ENCODE data around the gene PKM.

The PKM gene

GRCh38 chr15:72207558-72208085, 23.4 kb downstream of the PKM start:
- TF ChIP-seq CTCF (conservative IDR thresholded peaks at IDR 0.05; ENCODE audit: low read depth, low read length): no peak
- H3K4me1 ChIP-seq (ENCODE audit: low read depth, poor library complexity, severe bottlenecking): peaks cover 43% of the 10 kb centered on the region
- peaks cover 21% of the 10 kb centered on the region for H4K20me1 ChIP-seq (ENCODE audit: insufficient read depth)
- H3K9ac ChIP-seq: no peak overlapping the region
- H3K4me3 ChIP-seq (IDR thresholded peaks at IDR 0.05; ENCODE audit: insufficient read depth, low read depth, low read length): no peak overlapping the region
- H3K27ac ChIP-seq: no peak overlapping the region
- H2AFZ ChIP-seq (ENCODE audit: low read depth): no peak overlapping the region
- peaks cover 67% of the 10 kb centered on the region for H3K36me3 ChIP-seq (ENCODE audit: insufficient read depth)
- H3K27me3 ChIP-seq (ENCODE audit: insufficient read depth, low read depth): no peaks in the 10 kb centered on the region
- H3K79me2 ChIP-seq (ENCODE audit: insufficient read depth, low read depth): peaks cover 20% of the 10 kb centered on the region
- no peak overlapping the region for H3K4me2 ChIP-seq

- Histone ChIP-seq H3K9ac (no peak overlapping the region), H3K27me3 (ENCODE audit: insufficient read depth, low read depth) (no peaks in the 10 kb centered on the region), H3K36me3 (ENCODE audit: insufficient read depth) (peaks cover 67% of the 10 kb centered on the region), H4K20me1 (ENCODE audit: insufficient read depth) (peaks cover 16% of the 10 kb centered on the region; the same call in 1 of the 2 replicates), H3K4me3 (IDR thresholded peaks at IDR 0.05; ENCODE audit: insufficient read depth, low read depth, low read length) (no peak overlapping the region), H3K27ac (no peak overlapping the region), H3K4me1 (ENCODE audit: low read depth, poor library complexity, severe bottlenecking) (peaks cover 53% of the 10 kb centered on the region), H3K79me2 (ENCODE audit: insufficient read depth, low read depth) (peaks cover 10% of the 10 kb centered on the region; the same call in 1 of the 2 replicates), H3K4me2 (no peak overlapping the region), H2AFZ (ENCODE audit: low read depth) (no peak overlapping the region)
- no peak for TF ChIP-seq CTCF (conservative IDR thresholded peaks at IDR 0.05; ENCODE audit: low read depth, low read length)
Measured at GRCh38 chr15:72206677-72207000, 24.4 kb downstream of the PKM start.

GRCh38 chr15:72205896-72206676, 24.9 kb downstream of the PKM start:
- no peak overlapping the region; the same call in 1 of the 2 replicates for H3K27ac ChIP-seq
- H4K20me1 ChIP-seq (ENCODE audit: insufficient read depth): peaks cover 16% of the 10 kb centered on the region; the same call in 1 of the 2 replicates
- H3K27me3 ChIP-seq (ENCODE audit: insufficient read depth, low read depth): no peaks in the 10 kb centered on the region
- H3K4me2 ChIP-seq: no peak overlapping the region
- no peak overlapping the region for H2AFZ ChIP-seq (ENCODE audit: low read depth)
- H3K9ac ChIP-seq: no peak overlapping the region
- no peak overlapping the region for H3K4me3 ChIP-seq (IDR thresholded peaks at IDR 0.05; ENCODE audit: insufficient read depth, low read depth, low read length)
- peaks cover 58% of the 10 kb centered on the region for H3K4me1 ChIP-seq (ENCODE audit: low read depth, poor library complexity, severe bottlenecking)
- peaks cover 64% of the 10 kb centered on the region for H3K36me3 ChIP-seq (ENCODE audit: insufficient read depth)
- peaks cover 5% of the 10 kb centered on the region; the same call in 1 of the 2 replicates for H3K79me2 ChIP-seq (ENCODE audit: insufficient read depth, low read depth)
- no peak for TF ChIP-seq CTCF (conservative IDR thresholded peaks at IDR 0.05; ENCODE audit: low read depth, low read length)

- Histone ChIP-seq H3K4me1 (ENCODE audit: low read depth, poor library complexity, severe bottlenecking) (peaks cover 62% of the 10 kb centered on the region), H3K36me3 (ENCODE audit: insufficient read depth) (peaks cover 59% of the 10 kb centered on the region; the same call in 1 of the 2 replicates), H3K4me2 (no peak overlapping the region), H3K9ac (no peak overlapping the region), H4K20me1 (ENCODE audit: insufficient read depth) (0 out of 2 replicates have a peak, but pooled peaks cover 10% of the 10 kb centered on the region), H3K4me3 (IDR thresholded peaks at IDR 0.05; ENCODE audit: insufficient read depth, low read depth, low read length) (no peak overlapping the region), H3K79me2 (ENCODE audit: insufficient read depth, low read depth) (no peaks in the 10 kb centered on the region; the same call in 1 of the 2 replicates), H3K27me3 (ENCODE audit: insufficient read depth, low read depth) (no peaks in the 10 kb centered on the region), H3K27ac (no peak overlapping the region; the same call in 1 of the 2 replicates), H2AFZ (ENCODE audit: low read depth) (no peak overlapping the region)
- no peak for TF ChIP-seq CTCF (conservative IDR thresholded peaks at IDR 0.05; ENCODE audit: low read depth, low read length)
Measured at GRCh38 chr15:72205273-72205672, 25.7 kb downstream of the PKM start.

Data from KMS-11 (cell line).